ENCODE data around the gene FOXL3. TPM values are rescaled to one million over a fixed set of nuclear protein-coding genes. Genes with fewer than 3 reads are reported as not detected.

The FOXL3 gene
- total RNA-seq, 1 experiment from 2014 or later = not detected

- peaks cover 6% of the 10 kb centered on the region for H3K4me1 ChIP-seq (ENCODE audit: control insufficient read depth, insufficient read depth, low read length)
- no TSS peak for BruUV-seq (replicated peaks)
- no peaks in the 10 kb centered on the region for H3K36me3 ChIP-seq (ENCODE audit: control insufficient read depth, insufficient read depth, low read length)
- ChIA-PET POLR2A (interaction anchor here (1.1 kb wide), 1 partner anchor 77 kb away, joined by 3 read pairs; no protein-coding TSS in a partner anchor), CTCF (no interaction called here)
- no peak overlapping the region for H3K27ac ChIP-seq (ENCODE audit: low read length)
- intact Hi-C loops (cut with micrococcal nuclease; ENCODE audit: unreplicated experiment) = no loop called here
- H3K27me3 ChIP-seq (ENCODE audit: control insufficient read depth, insufficient read depth, low read length) = peaks cover 36% of the 10 kb centered on the region
- H3K9me3 ChIP-seq (ENCODE audit: control insufficient read depth, insufficient read depth, low read depth, low read length) = no peaks in the 10 kb centered on the region
- no peak overlapping the region for H3K4me3 ChIP-seq (ENCODE audit: low read depth in 2 of 2, low read length in 2 of 2)
- in situ Hi-C loops (cut with HindIII; ENCODE audit: low pct_unique_long_range_greater_than_20kb, low sequenced_read_pairs) = no loop called here
- TF ChIP-seq POLR2AphosphoS5 (IDR thresholded peaks at IDR 0.05; ENCODE audit: low read depth, low read length) = no peak
- TF ChIP-seq SIN3A (IDR thresholded peaks at IDR 0.05; ENCODE audit: borderline replicate concordance, insufficient read depth, low read depth, low read length) = no peak
- no peak for TF ChIP-seq CTCF (IDR thresholded peaks at IDR 0.05)
- TF ChIP-seq TCF7L2 (IDR thresholded peaks at IDR 0.05; ENCODE audit: low read depth, low read length) = no peak
- no peak for TF ChIP-seq REST (IDR thresholded peaks at IDR 0.05; ENCODE audit: insufficient read depth in 1 of 2, low read depth in 2 of 2, low read length in 1 of 2)
- ATAC-seq (no peak), DNase-seq (ENCODE audit: low read depth, low spot score) (no peak)
Measured at GRCh38 chr7:289209-289755, 688 bp upstream of the FOXL3 start.

GRCh38 chr7:290554-291372 is 793 bp downstream of the FOXL3 start:
- TF ChIP-seq CTCF (IDR thresholded peaks at IDR 0.05) = no peak
- no peak for TF ChIP-seq REST (IDR thresholded peaks at IDR 0.05; ENCODE audit: insufficient read depth in 1 of 2, low read depth in 2 of 2, low read length in 1 of 2)
- TF ChIP-seq TCF7L2 (IDR thresholded peaks at IDR 0.05; ENCODE audit: low read depth, low read length) = no peak
- no peak for DNase-seq (ENCODE audit: low read depth, low spot score)
- no TSS peak for BruUV-seq (replicated peaks)
- POLR2A ChIA-PET = interaction anchor here (0.6 to 1.1 kb wide), 2 partner anchors 76 to 410 kb away, joined by 3 read pairs; no protein-coding TSS in a partner anchor
- Histone ChIP-seq H3K36me3 (ENCODE audit: control insufficient read depth, insufficient read depth, low read length) (no peaks in the 10 kb centered on the region), H3K4me3 (ENCODE audit: low read depth in 2 of 2, low read length in 2 of 2) (no peak overlapping the region), H3K9me3 (ENCODE audit: control insufficient read depth, insufficient read depth, low read depth, low read length) (no peaks in the 10 kb centered on the region), H3K4me1 (ENCODE audit: control insufficient read depth, insufficient read depth, low read length) (no peaks in the 10 kb centered on the region; the same call in 1 of the 2 replicates), H3K27me3 (ENCODE audit: control insufficient read depth, insufficient read depth, low read length) (peaks cover 36% of the 10 kb centered on the region), H3K27ac (ENCODE audit: low read length) (no peak overlapping the region)
- in situ Hi-C loops (cut with HindIII; ENCODE audit: low pct_unique_long_range_greater_than_20kb, low sequenced_read_pairs) = no loop called here
- ATAC-seq = no peak
- CTCF ChIA-PET = no interaction called here
- intact Hi-C loops (cut with micrococcal nuclease; ENCODE audit: unreplicated experiment) = no loop called here

Data from Panc1 (cell line).